DND-41 (cell line): ENCODE measurements around the gene SDHA.

Source experiments
- EZH2 ChIP-seq: IDR thresholded peaks from 3 replicates; pipeline ENCODE4 v1.6.1; 2012; ENCODE audit warnings: borderline replicate concordance, low read depth, mild to moderate bottlenecking, moderate library complexity, low read length, inconsistent platforms; ENCODE audit not compliant: severe bottlenecking
- TF ChIP-seq, protein P1 (sequence below): IDR thresholded peaks from 2 replicates; pipeline ENCODE4 v1.5.1; 2012; ENCODE audit warnings: borderline replicate concordance, low read length, moderate library complexity, mild to moderate bottlenecking; ENCODE audit not compliant: poor library complexity, severe bottlenecking; ENCODE audit errors: extremely low read depth

DNA sequence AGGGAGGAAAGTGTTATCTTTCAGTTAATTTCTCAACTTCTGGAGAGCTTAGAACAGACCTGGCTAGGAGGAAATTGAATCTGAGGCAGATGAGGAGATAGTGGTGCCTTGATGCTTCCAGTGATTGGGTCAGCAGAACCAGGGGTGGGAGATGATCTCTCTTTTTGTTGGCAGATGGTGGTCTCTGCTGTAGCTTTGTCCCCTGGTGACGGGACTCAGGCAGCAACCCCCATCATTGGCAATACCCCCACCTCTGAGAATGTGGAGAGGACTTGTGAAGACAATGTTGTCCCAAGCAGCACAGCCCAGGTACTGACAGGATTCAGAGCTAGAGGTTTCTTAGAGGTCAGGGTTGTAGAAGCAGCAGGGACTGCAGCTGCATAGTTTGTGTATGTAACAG lies 49.6 kb downstream of the SDHA start:
- TF ChIP-seq, protein P1, sequence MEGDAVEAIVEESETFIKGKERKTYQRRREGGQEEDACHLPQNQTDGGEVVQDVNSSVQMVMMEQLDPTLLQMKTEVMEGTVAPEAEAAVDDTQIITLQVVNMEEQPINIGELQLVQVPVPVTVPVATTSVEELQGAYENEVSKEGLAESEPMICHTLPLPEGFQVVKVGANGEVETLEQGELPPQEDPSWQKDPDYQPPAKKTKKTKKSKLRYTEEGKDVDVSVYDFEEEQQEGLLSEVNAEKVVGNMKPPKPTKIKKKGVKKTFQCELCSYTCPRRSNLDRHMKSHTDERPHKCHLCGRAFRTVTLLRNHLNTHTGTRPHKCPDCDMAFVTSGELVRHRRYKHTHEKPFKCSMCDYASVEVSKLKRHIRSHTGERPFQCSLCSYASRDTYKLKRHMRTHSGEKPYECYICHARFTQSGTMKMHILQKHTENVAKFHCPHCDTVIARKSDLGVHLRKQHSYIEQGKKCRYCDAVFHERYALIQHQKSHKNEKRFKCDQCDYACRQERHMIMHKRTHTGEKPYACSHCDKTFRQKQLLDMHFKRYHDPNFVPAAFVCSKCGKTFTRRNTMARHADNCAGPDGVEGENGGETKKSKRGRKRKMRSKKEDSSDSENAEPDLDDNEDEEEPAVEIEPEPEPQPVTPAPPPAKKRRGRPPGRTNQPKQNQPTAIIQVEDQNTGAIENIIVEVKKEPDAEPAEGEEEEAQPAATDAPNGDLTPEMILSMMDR, result no peak
- TF ChIP-seq EZH2, result no peak
